AG04450 (cell line): ENCODE data around the gene BCDIN3D. TPM values are rescaled to one million over a fixed set of nuclear protein-coding genes. Genes with fewer than 3 reads are reported as not detected.

Experiments used
- CTCF ChIA-PET: fragments of 300-600, 350-600 bp; formaldehyde crosslinking; extraction: SDS; loops from one replicate; lab custom pipeline; 2022; ENCODE audit warnings: antibody characterized with exemption, inconsistent platforms; lab: Charles Lee
- POLR2A ChIA-PET: fragments of 350-600 bp; formaldehyde crosslinking; extraction: SDS; loops from one replicate; lab custom pipeline; 2021; ENCODE audit warnings: antibody characterized with exemption, inconsistent platforms; lab: Yijun Ruan, JAX
- DNase-seq: peaks from one replicate; pipeline ENCODE4 v3.0.0-alpha.2; 2011; ENCODE audit warnings: low read depth, low spot score
- H3K27ac ChIP-seq: one replicate; pipeline ENCODE4 v1.5.1; 2012; ENCODE audit warnings: low read depth, low read length, control low read depth
- H3K27me3 ChIP-seq: one replicate; pipeline ENCODE4 v1.6.0; 2012; ENCODE audit warnings: low read length; ENCODE audit not compliant: control insufficient read depth, insufficient read depth
- H3K4me3 ChIP-seq: 2 replicates; pipeline ENCODE4 v1.5.1; 2011; ENCODE audit warnings: mild to moderate bottlenecking, low read depth, low read length, control low read depth
- H3K9me3 ChIP-seq: 2 replicates; pipeline ENCODE4 v1.5.1; 2012; ENCODE audit warnings: low read length; ENCODE audit not compliant: control insufficient read depth, insufficient read depth
- polyA plus RNA-seq: library from polyadenylated mRNA; depleted of rRNA; stranded (reverse); fragments of >200 nt; gene quantifications from 2 replicates; pipeline ENCODE4 v1.2.3, GENCODE V29; 2011
- TF ChIP-seq, protein P1 (sequence below): IDR thresholded peaks from 2 replicates; pipeline ENCODE4 v1.5.1; 2011; ENCODE audit warnings: low read depth, low read length, control low read depth, inconsistent platforms

Gene BCDIN3D
- polyA plus RNA-seq, 1 experiment, result 3.8 TPM

GRCh38 chr12:49869816-49870500 lies 27.1 kb upstream of the BCDIN3D start:
- ChIA-PET POLR2A (interaction anchor here (0.6 to 1.4 kb wide), 10 partner anchors 11 to 297 kb away, joined by 3 to 9 read pairs (median 4); partner anchors contain the start of genes BCDIN3D, CERS5, NCKAP5L and TMBIM6), CTCF (interaction anchor here (1.5 to 2.8 kb wide), 2 partner anchors 76 to 200 kb away, joined by 5 to 14 read pairs; no protein-coding TSS in a partner anchor)
- peak overlapping the region; percentile 65 for H3K27ac ChIP-seq

DNA sequence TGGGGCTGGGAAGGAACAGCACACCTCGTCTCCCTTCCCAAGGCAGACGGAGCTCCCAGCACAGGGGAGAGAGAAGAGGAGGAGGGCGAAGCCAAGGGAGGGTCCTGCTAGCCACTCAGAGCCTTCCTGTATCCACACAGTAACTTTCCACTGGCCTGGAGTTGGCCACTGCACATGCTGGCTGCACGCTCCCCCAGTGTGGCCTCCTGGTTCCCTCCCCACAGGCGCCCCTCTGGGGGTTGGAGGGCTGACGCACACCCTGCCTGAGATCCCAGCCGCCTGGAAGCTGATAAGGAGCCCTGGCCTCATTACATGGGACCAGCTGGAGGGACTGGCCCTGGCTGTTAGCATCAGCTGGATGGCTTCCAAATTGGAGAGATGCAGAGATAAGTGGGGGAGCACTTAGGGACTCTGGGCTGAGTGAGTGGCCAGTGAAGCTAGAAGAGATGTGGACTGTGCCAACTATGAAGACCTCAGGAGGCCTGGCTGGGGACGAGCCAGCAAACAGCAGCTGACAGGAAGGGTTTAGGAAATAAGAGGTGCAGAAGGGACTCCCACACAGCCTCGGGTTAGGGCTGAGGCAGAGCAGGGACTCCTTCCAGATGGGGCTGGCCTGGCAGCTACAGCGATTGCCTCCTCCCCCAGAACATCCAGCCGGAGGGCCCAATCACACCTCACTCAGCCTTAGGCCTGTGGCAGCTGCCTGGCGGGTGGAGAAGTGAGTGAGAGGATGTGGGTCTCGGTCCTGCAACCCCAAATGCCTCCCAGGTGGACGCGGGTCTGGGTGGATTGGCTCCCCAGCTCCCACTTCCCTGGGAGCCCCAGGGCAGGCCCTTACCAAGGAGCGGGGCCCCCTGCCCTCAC lies 26.3 kb upstream of the BCDIN3D start:
- DNase-seq, result peak; percentile 92
- ChIA-PET CTCF (interaction anchor here (0.6 to 2.8 kb wide), 6 partner anchors 17 to 562 kb away, joined by 3 to 14 read pairs (median 4); no protein-coding TSS in a partner anchor), POLR2A (interaction anchor here (0.6 to 1.4 kb wide), 13 partner anchors 12 to 298 kb away, joined by 3 to 9 read pairs (median 4); partner anchors contain the start of genes BCDIN3D, CERS5, NCKAP5L and TMBIM6)
- H3K9me3 ChIP-seq, result no peaks in the 10 kb centered on the region
- peak overlapping the region; percentile 65 for H3K27ac ChIP-seq
- H3K4me3 ChIP-seq, result no peak overlapping the region
- H3K27me3 ChIP-seq, result peaks cover 15% of the 10 kb centered on the region
- TF ChIP-seq, protein P1, sequence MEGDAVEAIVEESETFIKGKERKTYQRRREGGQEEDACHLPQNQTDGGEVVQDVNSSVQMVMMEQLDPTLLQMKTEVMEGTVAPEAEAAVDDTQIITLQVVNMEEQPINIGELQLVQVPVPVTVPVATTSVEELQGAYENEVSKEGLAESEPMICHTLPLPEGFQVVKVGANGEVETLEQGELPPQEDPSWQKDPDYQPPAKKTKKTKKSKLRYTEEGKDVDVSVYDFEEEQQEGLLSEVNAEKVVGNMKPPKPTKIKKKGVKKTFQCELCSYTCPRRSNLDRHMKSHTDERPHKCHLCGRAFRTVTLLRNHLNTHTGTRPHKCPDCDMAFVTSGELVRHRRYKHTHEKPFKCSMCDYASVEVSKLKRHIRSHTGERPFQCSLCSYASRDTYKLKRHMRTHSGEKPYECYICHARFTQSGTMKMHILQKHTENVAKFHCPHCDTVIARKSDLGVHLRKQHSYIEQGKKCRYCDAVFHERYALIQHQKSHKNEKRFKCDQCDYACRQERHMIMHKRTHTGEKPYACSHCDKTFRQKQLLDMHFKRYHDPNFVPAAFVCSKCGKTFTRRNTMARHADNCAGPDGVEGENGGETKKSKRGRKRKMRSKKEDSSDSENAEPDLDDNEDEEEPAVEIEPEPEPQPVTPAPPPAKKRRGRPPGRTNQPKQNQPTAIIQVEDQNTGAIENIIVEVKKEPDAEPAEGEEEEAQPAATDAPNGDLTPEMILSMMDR, result no peak

More at GRCh38 chr12:49869816-49870500, 27.1 kb upstream of the BCDIN3D start:
- Histone ChIP-seq H3K4me3 (no peak overlapping the region), H3K27me3 (peaks cover 10% of the 10 kb centered on the region), H3K9me3 (no peaks in the 10 kb centered on the region)
- TF ChIP-seq, protein P1, result no peak
- DNase-seq, result no peak

GRCh38 chr12:49868449-49868848 lies 25.5 kb upstream of the BCDIN3D start:
- Histone ChIP-seq H3K27ac (peak overlapping the region; percentile 65), H3K4me3 (no peak overlapping the region), H3K9me3 (no peaks in the 10 kb centered on the region), H3K27me3 (peaks cover 18% of the 10 kb centered on the region)
- TF ChIP-seq, protein P1, result no peak
- DNase-seq, result no peak
- CTCF ChIA-PET, result interaction anchor here (0.6 to 4.0 kb wide), 9 partner anchors 10 to 562 kb away, joined by 3 to 21 read pairs (median 5); no protein-coding TSS in a partner anchor
- POLR2A ChIA-PET, result interaction anchor here (1.1 to 1.4 kb wide), 4 partner anchors 41 to 198 kb away, joined by 3 to 7 read pairs (median 4); partner anchors contain the start of gene TMBIM6

DNA sequence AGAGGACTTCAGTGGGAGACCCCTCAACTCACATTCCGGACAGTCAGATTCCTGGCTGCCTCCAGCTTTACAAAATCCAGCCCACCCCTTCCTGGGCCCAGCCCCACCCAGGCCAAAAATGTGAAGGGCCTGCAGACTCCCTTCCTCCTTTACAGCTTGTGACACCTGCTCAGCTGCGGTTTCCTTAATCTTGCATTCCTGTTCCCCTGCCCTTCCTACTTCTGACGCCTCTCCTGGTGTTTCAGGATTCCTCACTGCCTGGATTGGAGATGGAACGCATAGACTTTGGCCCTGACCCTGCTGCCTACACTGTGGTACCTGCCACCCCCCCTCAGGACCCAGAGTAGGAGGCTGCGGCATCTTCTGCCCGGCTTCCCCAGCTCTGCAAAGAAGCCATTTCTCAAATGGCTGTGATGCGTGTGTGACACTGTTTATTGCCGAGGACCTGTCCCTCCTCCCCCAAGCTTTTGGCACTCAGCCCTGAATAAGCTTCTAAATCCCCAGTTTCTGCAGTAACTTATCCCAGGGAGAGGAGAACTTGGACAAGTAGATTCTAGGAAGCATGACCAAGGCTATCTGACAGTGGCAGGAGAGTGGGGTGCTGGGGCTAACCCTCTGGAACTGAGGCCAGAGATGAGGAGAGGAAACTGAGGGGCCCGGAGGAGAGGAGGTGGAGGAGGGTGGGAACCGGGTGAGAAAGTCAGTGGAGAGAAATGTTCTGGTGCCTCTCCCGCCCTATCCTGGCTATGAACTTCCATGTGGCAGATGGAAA lies 24.9 kb upstream of the BCDIN3D start:
- ChIA-PET POLR2A (no interaction called here), CTCF (interaction anchor here (0.6 to 4.0 kb wide), 19 partner anchors 9 to 604 kb away, joined by 3 to 21 read pairs (median 5); partner anchors contain the start of gene BCDIN3D)
- no peak for DNase-seq
- peaks cover 23% of the 10 kb centered on the region for H3K27me3 ChIP-seq
- H3K4me3 ChIP-seq, result no peak overlapping the region
- no peaks in the 10 kb centered on the region for H3K9me3 ChIP-seq
- TF ChIP-seq, protein P1, result no peak
- H3K27ac ChIP-seq, result no peak overlapping the region
